Kidney (tissue), 14 donors: ENCODE results near the gene KRTAP10-5. TPM values are rescaled to one million over a fixed set of nuclear protein-coding genes. Genes with fewer than 3 reads are reported as not detected.

Experiments used
- DNase-seq, 5 donors: peaks; one replicate each; pipeline ENCODE4 v3.0.0-alpha.2; 2013 to 2020
- FAIRE-seq: peaks from 2 replicates; lab custom pipeline; 2012; peaks lifted over from hg19 to GRCh38; lab: Jason Lieb, UNC
- H3K27ac ChIP-seq, 2 donors: one replicate each; pipeline ENCODE4 v1.7.0; 2013; ENCODE audit warnings: low read depth in 2 of 2, low read length in 2 of 2, inconsistent platforms in 1 of 2
- H3K27me3 ChIP-seq: one replicate; pipeline ENCODE4 v1.7.1; 2013; ENCODE audit warnings: low read length, inconsistent platforms; ENCODE audit not compliant: control insufficient read depth, insufficient read depth
- H3K36me3 ChIP-seq, 3 donors: one replicate each; pipeline versions ENCODE4 v1.7.0 to v1.7.1; 2013; ENCODE audit warnings: low read length in 3 of 3, control low read depth in 1 of 3, inconsistent platforms in 1 of 3; ENCODE audit not compliant: insufficient read depth in 3 of 3, control insufficient read depth in 2 of 3
- H3K4me1 ChIP-seq, 3 donors: one replicate each; pipeline versions ENCODE4 v1.7.0 to v1.7.1; 2013; ENCODE audit warnings: low read length in 3 of 3, inconsistent platforms in 1 of 3, low read depth in 1 of 3; ENCODE audit not compliant: control insufficient read depth in 2 of 3, insufficient read depth in 2 of 3
- H3K4me3 ChIP-seq, 3 donors: one replicate each; pipeline versions ENCODE4 v1.7.0 to v1.8.1; 2013; ENCODE audit warnings: low read length in 3 of 3, control low read depth in 1 of 3, inconsistent platforms in 1 of 3
- H3K9ac ChIP-seq, 3 donors: one replicate each; pipeline versions ENCODE4 v1.7.0 to v1.7.1; 2013; ENCODE audit warnings: low read length in 3 of 3, control low read depth in 1 of 3, inconsistent platforms in 1 of 3
- H3K9me3 ChIP-seq, 3 donors: one replicate each; pipeline versions ENCODE4 v1.7.0 to v1.7.1; 2013; ENCODE audit warnings: low read length in 3 of 3, control low read depth in 1 of 3, inconsistent platforms in 1 of 3; ENCODE audit not compliant: control insufficient read depth in 2 of 3, insufficient read depth in 1 of 3
- intact Hi-C: fragments of 100-400 bp; cut with DNase I; formaldehyde crosslinking; loops from one replicate; pipeline ENCODE4 v1.11.1; 2022
- polyA plus RNA-seq: library from polyadenylated mRNA; stranded (reverse); fragments of 350-450 nt; fragmentation: Illumina TruSeq; extraction: RNeasy Lipid Tissue Mini Kit (QIAGEN cat#74804); gene quantifications from one replicate; pipeline ENCODE4 v1.2.3, GENCODE V29; 2014; ENCODE audit warnings: low read depth, low replicate concordance; ENCODE audit not compliant: insufficient read depth
- total RNA-seq: library from RNA; stranded (reverse); fragmentation: NEBNext Ultra II Directional; extraction: Animal tissue kit (Norgen Biotek cat#: 25700); gene quantifications from one replicate; pipeline ENCODE4 v1.2.1, GENCODE V29; 2021
- TF ChIP-seq, protein P1 (sequence below): IDR thresholded peaks from 3 replicates; pipeline ENCODE4 v1.5.1; 2012; ENCODE audit warnings: mild to moderate bottlenecking, moderate library complexity, borderline replicate concordance; ENCODE audit not compliant: insufficient read depth; ENCODE audit errors: extremely low read depth
- donor health status: control.
- donor health status: control.
- donor health status: control.
- donor health status: control.
- donor health status: control.
- donor health status: DM: yes; HTN: yes; CAD: no.
- donor health status: Normal renal cell carcinoma (clear cell type).

KRTAP10-5 gene
- total and polyA plus RNA-seq, 2 donors from 2014 or later = not detected

DNA sequence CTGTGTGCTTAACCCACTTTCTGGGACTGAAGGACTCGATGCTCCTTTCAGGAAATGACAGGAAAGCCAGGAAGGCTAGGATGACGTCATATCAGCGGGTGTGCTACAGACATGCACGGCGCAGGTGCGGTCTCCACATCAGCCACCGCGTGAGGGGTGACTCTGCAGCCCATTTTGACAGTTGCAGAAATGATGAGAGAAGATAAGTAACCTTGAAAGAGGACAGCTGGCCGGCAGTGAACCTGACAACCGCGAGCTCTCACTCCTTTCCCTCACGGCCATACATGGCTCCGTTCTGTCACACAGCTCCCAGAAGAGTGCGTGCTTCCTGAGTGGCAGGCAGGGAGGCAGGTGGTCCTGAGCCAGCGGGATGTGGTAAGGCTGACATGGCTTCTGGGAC is 1.7 kb upstream of the KRTAP10-5 start:
- no peak for DNase-seq

GRCh38 chr21:44581158-44581557 is 754 bp upstream of the KRTAP10-5 start:
- no peaks in the 10 kb centered on the region for H3K4me1 ChIP-seq
- TF ChIP-seq, protein P1, sequence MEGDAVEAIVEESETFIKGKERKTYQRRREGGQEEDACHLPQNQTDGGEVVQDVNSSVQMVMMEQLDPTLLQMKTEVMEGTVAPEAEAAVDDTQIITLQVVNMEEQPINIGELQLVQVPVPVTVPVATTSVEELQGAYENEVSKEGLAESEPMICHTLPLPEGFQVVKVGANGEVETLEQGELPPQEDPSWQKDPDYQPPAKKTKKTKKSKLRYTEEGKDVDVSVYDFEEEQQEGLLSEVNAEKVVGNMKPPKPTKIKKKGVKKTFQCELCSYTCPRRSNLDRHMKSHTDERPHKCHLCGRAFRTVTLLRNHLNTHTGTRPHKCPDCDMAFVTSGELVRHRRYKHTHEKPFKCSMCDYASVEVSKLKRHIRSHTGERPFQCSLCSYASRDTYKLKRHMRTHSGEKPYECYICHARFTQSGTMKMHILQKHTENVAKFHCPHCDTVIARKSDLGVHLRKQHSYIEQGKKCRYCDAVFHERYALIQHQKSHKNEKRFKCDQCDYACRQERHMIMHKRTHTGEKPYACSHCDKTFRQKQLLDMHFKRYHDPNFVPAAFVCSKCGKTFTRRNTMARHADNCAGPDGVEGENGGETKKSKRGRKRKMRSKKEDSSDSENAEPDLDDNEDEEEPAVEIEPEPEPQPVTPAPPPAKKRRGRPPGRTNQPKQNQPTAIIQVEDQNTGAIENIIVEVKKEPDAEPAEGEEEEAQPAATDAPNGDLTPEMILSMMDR = no peak
- no peaks in the 10 kb centered on the region for H3K27me3 ChIP-seq
- intact Hi-C loops = no loop called here
- no peak for FAIRE-seq
- no peak for DNase-seq
- no peaks in the 10 kb centered on the region for H3K36me3 ChIP-seq
- H3K27ac ChIP-seq = no peak overlapping the region
- peaks cover 0 to 10% (median 4%) of the 10 kb centered on the region in 3 donors for H3K9me3 ChIP-seq
- no peak overlapping the region for H3K4me3 ChIP-seq
- no peak overlapping the region for H3K9ac ChIP-seq

More for the DNA sequence above, 1.7 kb upstream of the KRTAP10-5 start:
- Histone ChIP-seq H3K4me3 (no peak overlapping the region), H3K9ac (no peak overlapping the region), H3K9me3 (peaks cover 0 to 5% (median 4%) of the 10 kb centered on the region in 3 donors), H3K27ac (no peak overlapping the region), H3K36me3 (no peaks in the 10 kb centered on the region), H3K4me1 (no peaks in the 10 kb centered on the region), H3K27me3 (no peaks in the 10 kb centered on the region)
- TF ChIP-seq, protein P1 = no peak
- no peak for FAIRE-seq
- intact Hi-C loops = no loop called here

GRCh38 chr21:44579833-44580144 is 615 bp downstream of the KRTAP10-5 start:
- intact Hi-C loops = no loop called here
- Histone ChIP-seq H3K9ac (no peak overlapping the region), H3K9me3 (peaks cover 0 to 10% (median 4%) of the 10 kb centered on the region in 3 donors), H3K27ac (no peak overlapping the region), H3K4me1 (no peaks in the 10 kb centered on the region), H3K27me3 (no peaks in the 10 kb centered on the region), H3K4me3 (no peak overlapping the region), H3K36me3 (no peaks in the 10 kb centered on the region)
- DNase-seq (no peak), FAIRE-seq (no peak)
- TF ChIP-seq, protein P1 = no peak
